Vagina (tissue), 2 donors: ENCODE data around the gene SMIM29.

Experiments
- POLR2A ChIP-seq, 2 donors: fragments of 450-650 bp; IDR thresholded peaks; one replicate each; pipeline ENCODE4 v1.6.1; 2017; ENCODE audit warnings: antibody characterized with exemption in 2 of 2, mild to moderate bottlenecking in 2 of 2, moderate library complexity in 2 of 2
- POLR2AphosphoS5 ChIP-seq, 2 donors: sonication (generic); formaldehyde crosslinking; IDR thresholded peaks; one replicate each; pipeline ENCODE4 v1.9.0; 2017; ENCODE audit warnings: antibody characterized with exemption in 2 of 2, mild to moderate bottlenecking in 2 of 2, low read depth in 1 of 2; ENCODE audit not compliant: insufficient read depth in 1 of 2
- TF ChIP-seq, protein P1 (sequence below), 3 experiments: fragments of 450-650 bp in 2 of 3; fragments of 200-600 bp in 1 of 3; sonication (generic) in 1 of 3; IDR thresholded peaks; one replicate each; pipeline ENCODE4 v1.5.1; 2017 to 2019; ENCODE audit warnings: antibody characterized with exemption in 3 of 3, mild to moderate bottlenecking in 2 of 3, moderate library complexity in 2 of 3

DNA sequence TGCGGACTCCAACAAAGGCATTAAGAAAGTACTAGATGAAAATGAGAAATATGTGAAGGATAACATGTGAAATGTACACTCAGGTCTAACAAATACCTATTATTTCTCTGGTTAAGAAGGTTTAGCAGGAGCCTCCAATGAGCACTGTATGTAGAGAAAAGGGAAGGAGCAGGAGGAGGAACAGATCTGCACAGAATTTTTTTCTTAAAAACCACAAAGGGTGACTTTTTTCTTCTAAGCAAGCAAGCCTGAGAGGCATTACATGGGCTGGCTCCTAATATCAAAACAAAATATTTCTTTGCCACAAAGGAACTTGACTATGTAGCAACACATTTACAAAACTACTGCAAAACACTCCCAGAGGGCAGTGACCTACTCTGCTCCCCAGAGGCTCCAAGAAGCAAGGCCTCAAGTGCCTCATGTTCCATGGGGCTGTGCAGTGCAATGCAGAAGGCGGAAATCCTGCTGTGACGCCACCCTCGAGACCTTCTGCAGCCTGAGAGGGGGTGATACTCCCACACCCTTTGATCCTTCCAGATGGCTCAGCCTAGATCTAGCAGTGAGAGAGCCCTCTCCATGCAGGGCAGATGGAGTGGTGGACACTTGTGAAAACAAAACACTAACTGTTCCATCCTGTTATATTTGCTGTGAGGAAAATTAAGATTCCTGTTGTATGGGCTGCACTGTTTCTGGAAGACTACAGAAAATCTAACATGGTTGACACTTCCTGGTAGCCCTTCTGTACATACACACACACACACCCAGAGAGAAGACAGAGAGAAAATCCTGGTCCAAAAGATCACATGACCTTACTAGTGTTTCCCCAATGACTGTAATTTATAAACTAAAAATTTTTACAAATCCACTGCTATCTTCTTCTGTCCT is 36.0 kb upstream of the SMIM29 start:
- TF ChIP-seq, protein P1, sequence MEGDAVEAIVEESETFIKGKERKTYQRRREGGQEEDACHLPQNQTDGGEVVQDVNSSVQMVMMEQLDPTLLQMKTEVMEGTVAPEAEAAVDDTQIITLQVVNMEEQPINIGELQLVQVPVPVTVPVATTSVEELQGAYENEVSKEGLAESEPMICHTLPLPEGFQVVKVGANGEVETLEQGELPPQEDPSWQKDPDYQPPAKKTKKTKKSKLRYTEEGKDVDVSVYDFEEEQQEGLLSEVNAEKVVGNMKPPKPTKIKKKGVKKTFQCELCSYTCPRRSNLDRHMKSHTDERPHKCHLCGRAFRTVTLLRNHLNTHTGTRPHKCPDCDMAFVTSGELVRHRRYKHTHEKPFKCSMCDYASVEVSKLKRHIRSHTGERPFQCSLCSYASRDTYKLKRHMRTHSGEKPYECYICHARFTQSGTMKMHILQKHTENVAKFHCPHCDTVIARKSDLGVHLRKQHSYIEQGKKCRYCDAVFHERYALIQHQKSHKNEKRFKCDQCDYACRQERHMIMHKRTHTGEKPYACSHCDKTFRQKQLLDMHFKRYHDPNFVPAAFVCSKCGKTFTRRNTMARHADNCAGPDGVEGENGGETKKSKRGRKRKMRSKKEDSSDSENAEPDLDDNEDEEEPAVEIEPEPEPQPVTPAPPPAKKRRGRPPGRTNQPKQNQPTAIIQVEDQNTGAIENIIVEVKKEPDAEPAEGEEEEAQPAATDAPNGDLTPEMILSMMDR (IDR thresholded peaks at IDR 0.05): no peak
- no peak for TF ChIP-seq POLR2A (IDR thresholded peaks at IDR 0.05)
- no peak for TF ChIP-seq POLR2AphosphoS5 (IDR thresholded peaks at IDR 0.05; ENCODE audit: insufficient read depth in 1 of 2, low read depth in 1 of 2)
